ENCODE measurements around the gene NLRX1.
"Not testable (repeated sequence)": the region's sequence is repeated elsewhere in the genome, so short reads cannot be mapped to it uniquely, and the experiment has no call there.

NLRX1 gene

DNA sequence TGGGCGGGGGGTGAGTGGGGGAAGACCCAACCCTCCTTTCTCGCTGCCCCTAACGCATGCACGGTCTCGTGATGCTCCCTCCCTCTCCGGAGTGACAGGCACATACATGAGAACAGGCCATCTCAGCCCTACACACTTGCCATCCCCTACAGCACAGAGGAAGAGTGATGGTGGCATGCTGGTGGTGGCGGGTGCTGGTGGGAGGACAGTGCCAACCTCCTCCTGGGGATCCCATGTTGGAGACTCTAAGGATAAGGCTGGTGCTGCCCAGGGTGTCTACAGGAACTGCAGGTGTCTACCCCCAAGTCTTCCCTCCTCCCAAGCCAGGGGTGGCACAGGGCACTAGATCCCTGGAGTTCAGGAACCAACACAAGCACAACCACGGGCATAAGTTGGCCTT is 6.7 kb upstream of the NLRX1 start:
- H3K4me3 ChIP-seq (ENCODE audit: low read depth, low read length, poor library complexity, severe bottlenecking), result no peak overlapping the region
- no peaks in the 10 kb centered on the region for H3F3A ChIP-seq (ENCODE audit: insufficient read depth, low read length)
- no peak overlapping the region for H3K9ac ChIP-seq (ENCODE audit: low read length)
- H3K27me3 ChIP-seq (ENCODE audit: insufficient read depth, low read length), result no peaks in the 10 kb centered on the region
- H2AFZ ChIP-seq (ENCODE audit: low read length), result no peak overlapping the region
- H3K36me3 ChIP-seq (ENCODE audit: insufficient read depth, low read length), result no peaks in the 10 kb centered on the region
- no peaks in the 10 kb centered on the region for H3K79me2 ChIP-seq (ENCODE audit: insufficient read depth, low read length)
- no peak overlapping the region for H3K27ac ChIP-seq (ENCODE audit: low read depth, low read length, poor library complexity, severe bottlenecking)
- no peaks in the 10 kb centered on the region for H3K9me3 ChIP-seq (ENCODE audit: low read length)
- no peaks in the 10 kb centered on the region for H3K9me2 ChIP-seq (ENCODE audit: low read depth, low read length)
- H3K4me1 ChIP-seq (ENCODE audit: insufficient read depth, low read length, severe bottlenecking), result no peaks in the 10 kb centered on the region
- no peaks in the 10 kb centered on the region for H4K20me1 ChIP-seq (ENCODE audit: insufficient read depth, low read length)
- H3K4me2 ChIP-seq (ENCODE audit: low read length), result no peak overlapping the region
- TF ChIP-seq CTCF (IDR thresholded peaks at IDR 0.05; ENCODE audit: low read length) (no peak), EZH2 (IDR thresholded peaks at IDR 0.05; ENCODE audit: borderline replicate concordance, low read length) (no peak)

DNA sequence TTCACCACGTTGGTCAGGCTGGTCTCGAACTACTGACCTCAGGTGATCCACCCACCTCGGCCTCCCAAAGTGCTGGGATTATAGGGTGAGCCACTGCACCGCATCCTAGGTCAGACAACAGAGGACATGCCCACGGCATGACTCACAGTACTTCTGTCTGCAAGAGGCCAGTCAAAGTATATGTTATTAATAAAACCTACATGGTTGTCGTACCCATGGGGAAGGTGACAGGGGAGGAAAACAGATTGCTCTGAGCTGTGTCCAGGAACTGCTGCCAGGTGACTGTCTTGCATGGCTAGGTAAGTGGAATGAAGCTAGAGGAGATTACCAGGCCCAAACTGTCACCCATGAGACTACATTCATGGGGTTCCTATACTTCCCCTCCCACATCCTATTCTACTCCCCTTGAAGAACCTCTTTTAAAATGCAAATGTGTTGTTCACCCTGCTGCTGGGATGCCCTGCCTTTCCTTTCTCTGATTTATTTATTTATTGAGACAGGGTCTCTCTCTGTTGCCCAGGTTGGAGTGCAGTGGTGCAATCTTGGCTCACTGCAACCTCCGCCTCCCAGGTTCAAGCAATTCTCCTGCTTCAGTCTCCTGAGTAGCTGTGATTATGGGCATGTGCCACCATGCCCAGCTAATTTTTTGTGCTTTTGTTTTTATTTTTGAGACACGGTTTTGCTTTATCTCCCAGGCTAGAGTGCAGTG is 2.0 kb upstream of the NLRX1 start:
- Histone ChIP-seq H3K36me3 (ENCODE audit: insufficient read depth, low read length) (no peaks in the 10 kb centered on the region), H3F3A (ENCODE audit: insufficient read depth, low read length) (no peaks in the 10 kb centered on the region), H3K4me1 (ENCODE audit: insufficient read depth, low read length, severe bottlenecking) (peaks cover 6% of the 10 kb centered on the region), H3K27ac (ENCODE audit: low read depth, low read length, poor library complexity, severe bottlenecking) (no peak overlapping the region), H3K9me3 (ENCODE audit: low read length) (no peaks in the 10 kb centered on the region), H3K9me2 (ENCODE audit: low read depth, low read length) (no peaks in the 10 kb centered on the region), H3K4me2 (ENCODE audit: low read length) (no peak overlapping the region), H4K20me1 (ENCODE audit: insufficient read depth, low read length) (no peaks in the 10 kb centered on the region), H3K4me3 (ENCODE audit: low read depth, low read length, poor library complexity, severe bottlenecking) (no peak overlapping the region), H2AFZ (ENCODE audit: low read length) (no peak overlapping the region), H3K9ac (ENCODE audit: low read length) (no peak overlapping the region), H3K27me3 (ENCODE audit: insufficient read depth, low read length) (no peaks in the 10 kb centered on the region), H3K79me2 (ENCODE audit: insufficient read depth, low read length) (no peaks in the 10 kb centered on the region)
- TF ChIP-seq CTCF (IDR thresholded peaks at IDR 0.05; ENCODE audit: low read length), result no peak
- TF ChIP-seq EZH2 (IDR thresholded peaks at IDR 0.05; ENCODE audit: borderline replicate concordance, low read length), result no peak

DNA sequence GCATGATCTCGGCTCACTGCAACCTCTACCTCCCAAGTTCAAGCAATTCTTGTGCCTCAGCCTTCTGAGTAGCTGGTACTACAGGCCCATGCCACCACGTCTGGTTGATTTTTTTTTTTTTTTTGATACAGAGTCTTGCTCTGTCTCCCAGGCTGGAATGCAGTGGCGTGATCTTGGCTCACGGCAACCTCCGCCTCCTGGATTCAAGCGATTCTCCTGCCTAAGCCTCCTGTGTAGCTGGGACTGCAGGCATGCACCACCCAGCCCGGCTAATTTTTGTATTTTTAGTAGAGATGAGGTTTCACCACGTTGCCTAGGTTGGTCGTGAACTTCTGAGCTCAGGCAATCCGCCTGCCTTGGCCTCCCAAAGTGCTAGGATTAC is 1.5 kb upstream of the NLRX1 start:
- not testable (repeated sequence) for H3K4me3 ChIP-seq (ENCODE audit: low read depth, low read length, poor library complexity, severe bottlenecking); H3K27ac ChIP-seq (ENCODE audit: low read depth, low read length, poor library complexity, severe bottlenecking); H3K36me3 ChIP-seq (ENCODE audit: insufficient read depth, low read length); H3K9me2 ChIP-seq (ENCODE audit: low read depth, low read length); H2AFZ ChIP-seq (ENCODE audit: low read length); H3K27me3 ChIP-seq (ENCODE audit: insufficient read depth, low read length); H3F3A ChIP-seq (ENCODE audit: insufficient read depth, low read length); H4K20me1 ChIP-seq (ENCODE audit: insufficient read depth, low read length); H3K4me2 ChIP-seq (ENCODE audit: low read length); H3K9ac ChIP-seq (ENCODE audit: low read length); H3K4me1 ChIP-seq (ENCODE audit: insufficient read depth, low read length, severe bottlenecking); H3K79me2 ChIP-seq (ENCODE audit: insufficient read depth, low read length); H3K9me3 ChIP-seq (ENCODE audit: low read length)

DNA sequence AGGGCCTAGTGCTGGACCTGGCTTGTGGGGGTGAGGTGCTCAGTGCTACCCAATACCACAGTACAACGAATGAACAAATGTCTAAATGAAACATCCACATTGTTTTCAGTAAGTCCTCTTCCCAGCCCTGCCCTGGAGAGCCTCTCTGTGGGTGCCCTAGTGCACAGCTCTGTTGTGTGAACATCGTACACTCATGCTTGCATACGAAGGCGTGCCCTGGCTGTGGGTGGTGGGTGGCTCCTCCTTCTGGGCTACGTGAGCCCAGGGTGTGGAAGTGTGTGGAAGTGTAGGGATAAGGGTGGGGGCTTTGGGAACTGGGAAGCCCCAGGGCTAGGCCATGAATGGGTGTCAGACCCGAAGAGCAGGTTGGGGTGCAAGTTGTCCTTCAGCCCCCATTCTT is 592 bp upstream of the NLRX1 start:
- peaks cover 6% of the 10 kb centered on the region for H3K4me1 ChIP-seq (ENCODE audit: insufficient read depth, low read length, severe bottlenecking)
- H3K27ac ChIP-seq (ENCODE audit: low read depth, low read length, poor library complexity, severe bottlenecking), result no peak overlapping the region
- no peaks in the 10 kb centered on the region for H4K20me1 ChIP-seq (ENCODE audit: insufficient read depth, low read length)
- H3K4me3 ChIP-seq (ENCODE audit: low read depth, low read length, poor library complexity, severe bottlenecking), result no peak overlapping the region
- no peaks in the 10 kb centered on the region for H3K9me2 ChIP-seq (ENCODE audit: low read depth, low read length)
- H3K27me3 ChIP-seq (ENCODE audit: insufficient read depth, low read length), result no peaks in the 10 kb centered on the region
- H3K36me3 ChIP-seq (ENCODE audit: insufficient read depth, low read length), result no peaks in the 10 kb centered on the region
- no peak overlapping the region for H3K9ac ChIP-seq (ENCODE audit: low read length)
- H2AFZ ChIP-seq (ENCODE audit: low read length), result no peak overlapping the region
- no peaks in the 10 kb centered on the region for H3F3A ChIP-seq (ENCODE audit: insufficient read depth, low read length)
- TF ChIP-seq EZH2 (IDR thresholded peaks at IDR 0.05; ENCODE audit: borderline replicate concordance, low read length) (no peak), CTCF (IDR thresholded peaks at IDR 0.05; ENCODE audit: low read length) (no peak)
- H3K9me3 ChIP-seq (ENCODE audit: low read length), result no peaks in the 10 kb centered on the region
- no peaks in the 10 kb centered on the region for H3K79me2 ChIP-seq (ENCODE audit: insufficient read depth, low read length)
- H3K4me2 ChIP-seq (ENCODE audit: low read length), result no peak overlapping the region
